CD14-positive monocyte (primary cell): ENCODE measurements around the gene MAP3K20. TPM values are rescaled to one million over a fixed set of nuclear protein-coding genes. Genes with fewer than 3 reads are reported as not detected.

Experiments used
- DNase-seq, 3 donors: peaks; one replicate each; pipeline ENCODE4 v3.0.0-alpha.2; 2011 to 2022
- H2AFZ ChIP-seq: 2 replicates; pipeline ENCODE4 v1.6.0; 2012; ENCODE audit warnings: mild to moderate bottlenecking, low read depth, low read length, inconsistent platforms; ENCODE audit not compliant: insufficient read depth, poor library complexity, severe bottlenecking
- H3K27ac ChIP-seq, 2 donors: 1 replicate in 1 of 2; 2 replicates in 1 of 2; pipeline ENCODE4 v1.5.1; 2012 to 2013; ENCODE audit warnings: low read length in 2 of 2, control low read depth in 1 of 2, inconsistent platforms in 1 of 2, low read depth in 1 of 2, mild to moderate bottlenecking in 1 of 2
- H3K27me3 ChIP-seq, 2 donors: one replicate each; pipeline versions ENCODE4 v1.6.0 to v1.6.1; 2011 to 2013; ENCODE audit warnings: low read length in 2 of 2; ENCODE audit not compliant: control insufficient read depth in 2 of 2, insufficient read depth in 2 of 2
- H3K36me3 ChIP-seq, 2 donors: replicated peaks in 1 of 2; 1 replicate in 1 of 2; 2 replicates in 1 of 2; pipeline versions ENCODE4 v1.5.1 to v1.6.1; 2012 to 2013; ENCODE audit warnings: low read length in 2 of 2, control low read depth in 1 of 2, inconsistent platforms in 1 of 2, mild to moderate bottlenecking in 1 of 2; ENCODE audit not compliant: insufficient read depth in 2 of 2, control insufficient read depth in 1 of 2
- H3K4me1 ChIP-seq, 2 donors: 1 replicate in 1 of 2; 2 replicates in 1 of 2; pipeline versions ENCODE4 v1.5.1 to v1.6.1; 2012 to 2013; ENCODE audit warnings: low read length in 2 of 2, control low read depth in 1 of 2, inconsistent platforms in 1 of 2, mild to moderate bottlenecking in 1 of 2, moderate library complexity in 1 of 2; ENCODE audit not compliant: insufficient read depth in 2 of 2, control insufficient read depth in 1 of 2
- H3K4me2 ChIP-seq: replicated peaks from 2 replicates; pipeline ENCODE3; 2012; ENCODE audit warnings: low read length, moderate library complexity, mild to moderate bottlenecking; ENCODE audit not compliant: poor library complexity, severe bottlenecking; ENCODE audit errors: extremely low read depth
- H3K4me3 ChIP-seq, 3 experiments: fragments of 200-600 bp in 1 of 3; sonication (generic) in 1 of 3; replicated peaks in 1 of 3; 1 replicate in 2 of 3; 2 replicates in 1 of 3; pipeline ENCODE4 v1.5.1; 2011 to 2013; ENCODE audit warnings: low read length in 3 of 3, mild to moderate bottlenecking in 3 of 3, control low read depth in 2 of 3, low read depth in 2 of 3, inconsistent platforms in 1 of 3, moderate library complexity in 1 of 3
- H3K79me2 ChIP-seq: 2 replicates; pipeline ENCODE4 v1.6.0; 2012; ENCODE audit warnings: mild to moderate bottlenecking, control low read depth, inconsistent platforms, low read length, moderate library complexity; ENCODE audit not compliant: insufficient read depth
- H3K9ac ChIP-seq: 2 replicates; pipeline ENCODE4 v1.6.0; 2017; ENCODE audit warnings: low read length, mild to moderate bottlenecking; ENCODE audit not compliant: insufficient read depth, poor library complexity, severe bottlenecking
- H3K9me3 ChIP-seq, 2 donors: replicated peaks in 1 of 2; 1 replicate in 1 of 2; 2 replicates in 1 of 2; pipeline versions ENCODE4 v1.5.1 to v1.6.1; 2012 to 2013; ENCODE audit warnings: low read length in 2 of 2, control low read depth in 1 of 2; ENCODE audit not compliant: control insufficient read depth in 1 of 2, insufficient read depth in 1 of 2
- H4K20me1 ChIP-seq: 2 replicates; pipeline ENCODE4 v1.6.0; 2012; ENCODE audit warnings: mild to moderate bottlenecking, low read length, control low read depth, moderate library complexity; ENCODE audit not compliant: insufficient read depth
- H3K27ac Mint-ChIP-seq, 7 donors: one replicate each; pipeline ENCODE4 v1.8.0; 2020; ENCODE audit warnings: mild to moderate bottlenecking in 7 of 7, mixed read lengths in 7 of 7, moderate library complexity in 6 of 7, inconsistent platforms in 2 of 7
- H3K27me3 Mint-ChIP-seq, 3 donors: one replicate each; pipeline ENCODE4 v1.8.0; 2021 to 2022; ENCODE audit warnings: low read depth in 3 of 3, mild to moderate bottlenecking in 3 of 3, mixed read lengths in 3 of 3, moderate library complexity in 3 of 3, inconsistent platforms in 1 of 3
- H3K36me3 Mint-ChIP-seq, 2 donors: one replicate each; pipeline ENCODE4 v1.8.0; 2020; ENCODE audit warnings: mixed read lengths in 2 of 2, inconsistent platforms in 1 of 2, mild to moderate bottlenecking in 1 of 2
- H3K4me1 Mint-ChIP-seq: one replicate; pipeline ENCODE4 v1.8.0; 2020; ENCODE audit warnings: mild to moderate bottlenecking, mixed read lengths
- H3K4me3 Mint-ChIP-seq, 2 donors: one replicate each; pipeline ENCODE4 v1.8.0; 2020; ENCODE audit warnings: mild to moderate bottlenecking in 2 of 2, mixed read lengths in 2 of 2, moderate library complexity in 1 of 2
- H3K9me3 Mint-ChIP-seq, 7 donors: one replicate each; pipeline ENCODE4 v1.8.0; 2020 to 2022; ENCODE audit warnings: mixed read lengths in 7 of 7, mild to moderate bottlenecking in 6 of 7, moderate library complexity in 6 of 7, inconsistent platforms in 2 of 7
- CTCF ChIP-seq: fragments of 200-600 bp; IDR thresholded peaks from one replicate; pipeline ENCODE4 v1.8.0; 2022; ENCODE audit warnings: antibody characterized with exemption, mild to moderate bottlenecking
- WGBS: methylation state at CpG from one replicate; pipeline ENCODE4 v1.1.5; 2013; ENCODE audit warnings: missing lambda C conversion rate; ENCODE audit not compliant: insufficient coverage; 5-methylcytosine and 5-hydroxymethylcytosine counted together
- intact Hi-C, 2 donors: fragments of 100-400 bp; cut with micrococcal nuclease; formaldehyde crosslinking; loops; one replicate each; pipeline versions ENCODE4 v1.15.0 to v1.15.1; 2023
- polyA plus RNA-seq, 3 donors: library from polyadenylated mRNA; depleted of rRNA in 1 of 3; unstranded in 2 of 3; stranded (reverse) in 1 of 3; fragments of 300-500 nt in 2 of 3; fragments of >200 nt in 1 of 3; fragmentation: Illumina TruSeq in 2 of 3; gene quantifications; 1 replicate in 2 of 3; 2 replicates in 1 of 3; pipeline ENCODE4 v1.2.3, GENCODE V29; 2012 to 2021

MAP3K20 gene
- polyA plus RNA-seq, 3 donors, result 14.3 to 30.7 (median 21.6) TPM

- H3K27me3 Mint-ChIP-seq, result peaks cover 0 to 2% (median 2%) of the 10 kb centered on the region in 3 donors
- WGBS, result 100% methylated on average over 2 of the region's 4 CpGs
- Histone ChIP-seq H3K9ac (no peak overlapping the region), H3K27me3 (no peaks in the 10 kb centered on the region), H3K4me3 (no peak overlapping the region), H3K4me2 (no peak overlapping the region), H2AFZ (no peak overlapping the region), H3K4me1 (peaks cover 0 to 6% of the 10 kb centered on the region in 2 donors), H3K36me3 (no peaks in the 10 kb centered on the region), H3K27ac (no peak overlapping the region), H4K20me1 (no peaks in the 10 kb centered on the region), H3K79me2 (no peaks in the 10 kb centered on the region), H3K9me3 (no peaks in the 10 kb centered on the region)
- peak overlapping the region in 1 of 7 donors; percentile 70 for H3K27ac Mint-ChIP-seq
- DNase-seq, result no peak
- no peaks in the 10 kb centered on the region for H3K9me3 Mint-ChIP-seq
- intact Hi-C loops, result loop anchor here in 1 of 2 donors (5.0 kb wide), 1 partner anchor 45 kb away; the partner anchor contains the start of gene MAP3K20
- H3K4me3 Mint-ChIP-seq, result no peak overlapping the region
- H3K36me3 Mint-ChIP-seq, result no peaks in the 10 kb centered on the region
- H3K4me1 Mint-ChIP-seq, result peaks cover 8% of the 10 kb centered on the region
- no peak for TF ChIP-seq CTCF
These were observed 43.6 kb upstream of the MAP3K20 start for GRCh38 chr2:173032032-173032431.

- DNase-seq, result no peak
These were observed 42.6 kb upstream of the MAP3K20 start for GRCh38 chr2:173033084-173033483.

More at GRCh38 chr2:173033084-173033483, 42.6 kb upstream of the MAP3K20 start:
- Mint-ChIP-seq H3K9me3 (no peaks in the 10 kb centered on the region), H3K36me3 (no peaks in the 10 kb centered on the region), H3K4me3 (no peak overlapping the region), H3K4me1 (peaks cover 2% of the 10 kb centered on the region), H3K27ac (no peak overlapping the region), H3K27me3 (peaks cover 0 to 2% (median 0%) of the 10 kb centered on the region in 3 donors)
- no peaks in the 10 kb centered on the region for H3K4me1 ChIP-seq
- no peak overlapping the region for H3K9ac ChIP-seq
- H4K20me1 ChIP-seq, result no peaks in the 10 kb centered on the region
- H3K4me3 ChIP-seq, result no peak overlapping the region
- no peaks in the 10 kb centered on the region for H3K79me2 ChIP-seq
- no peak overlapping the region for H3K27ac ChIP-seq
- intact Hi-C loops, result loop anchor here in 1 of 2 donors (5.0 kb wide), 1 partner anchor 44 kb away; the partner anchor contains the start of gene MAP3K20
- no peak overlapping the region for H2AFZ ChIP-seq
- no peaks in the 10 kb centered on the region for H3K27me3 ChIP-seq
- no peaks in the 10 kb centered on the region for H3K9me3 ChIP-seq
- TF ChIP-seq CTCF, result no peak
- no peaks in the 10 kb centered on the region for H3K36me3 ChIP-seq
- H3K4me2 ChIP-seq, result no peak overlapping the region
- WGBS, result no CpG with 5 or more reads among the region's 3 CpGs
